MM.1S (cell line): ENCODE results near the gene MAP3K4.

Source experiments
- DNase-seq: peaks from one replicate; pipeline ENCODE4 v3.0.0-alpha.2; 2015
- H2AFZ ChIP-seq: fragments of 300-600 bp; sonication (generic); 2 replicates; pipeline ENCODE4 v1.6.0; 2016; ENCODE audit warnings: antibody characterized with exemption, low read length
- H3F3A ChIP-seq: fragments of 300-600 bp; sonication (generic); 2 replicates; pipeline ENCODE4 v1.6.1; 2016; ENCODE audit warnings: mild to moderate bottlenecking, antibody characterized with exemption, low read length, moderate library complexity, mixed read lengths; ENCODE audit not compliant: insufficient read depth
- H3K27ac ChIP-seq: fragments of 300-600 bp; sonication (generic); 2 replicates; pipeline ENCODE4 v1.5.1; 2016; ENCODE audit warnings: mild to moderate bottlenecking, low read length
- H3K27me3 ChIP-seq: fragments of 300-600 bp; sonication (generic); replicated peaks from 2 replicates; pipeline ENCODE4 v1.6.0; 2016; ENCODE audit warnings: low read length; ENCODE audit not compliant: insufficient read depth
- H3K36me3 ChIP-seq: fragments of 300-600 bp; sonication (generic); replicated peaks from 2 replicates; pipeline ENCODE4 v1.6.1; 2016; ENCODE audit warnings: mild to moderate bottlenecking, low read length, mixed read lengths; ENCODE audit not compliant: insufficient read depth
- H3K4me1 ChIP-seq: fragments of 300-600 bp; sonication (generic); 2 replicates; pipeline ENCODE4 v1.6.1; 2016; ENCODE audit warnings: low read length, mixed read lengths
- H3K4me2 ChIP-seq: fragments of 300-600 bp; sonication (generic); 2 replicates; pipeline ENCODE4 v1.6.0; 2016; ENCODE audit warnings: low read depth, low read length
- H3K4me3 ChIP-seq: fragments of 300-600 bp; sonication (generic); 2 replicates; pipeline ENCODE4 v1.5.1; 2016; ENCODE audit warnings: low read length, mixed read lengths
- H3K79me2 ChIP-seq: fragments of 300-600 bp; sonication (generic); 2 replicates; pipeline ENCODE4 v1.6.1; 2016; ENCODE audit warnings: mixed run types, low read length, mixed read lengths
- H3K9ac ChIP-seq: fragments of 300-600 bp; sonication (generic); 2 replicates; pipeline ENCODE4 v1.6.1; 2016; ENCODE audit warnings: low read length, mixed read lengths
- H3K9me2 ChIP-seq: fragments of 300-600 bp; sonication (generic); replicated peaks from 2 replicates; pipeline ENCODE4 v1.6.1; 2016; ENCODE audit warnings: mild to moderate bottlenecking, low read length, mixed read lengths; ENCODE audit not compliant: insufficient read depth
- H3K9me3 ChIP-seq: fragments of 300-600 bp; sonication (generic); replicated peaks from 2 replicates; pipeline ENCODE4 v1.6.1; 2016; ENCODE audit warnings: mild to moderate bottlenecking, low read length, mixed read lengths; ENCODE audit not compliant: insufficient read depth
- H4K20me1 ChIP-seq: fragments of 300-600 bp; sonication (generic); 2 replicates; pipeline ENCODE4 v1.6.1; 2016; ENCODE audit warnings: mild to moderate bottlenecking, low read length, moderate library complexity, mixed read lengths; ENCODE audit not compliant: insufficient read depth
- CTCF ChIP-seq: fragments of 300-600 bp; sonication (generic); IDR thresholded peaks from 2 replicates; pipeline ENCODE4 v1.5.1; 2016; ENCODE audit warnings: antibody characterized with exemption, low read length, mixed read lengths
- EZH2 ChIP-seq: fragments of 300-600 bp; sonication (generic); optimal IDR thresholded peaks from 2 replicates; pipeline ENCODE3; 2017; ENCODE audit warnings: low read depth, mild to moderate bottlenecking, antibody characterized with exemption, low read length, mixed read lengths
- EZH2phosphoT487 ChIP-seq: fragments of 300-600 bp; sonication (generic); IDR thresholded peaks from 2 replicates; pipeline ENCODE4 v1.6.1; 2018; ENCODE audit warnings: antibody characterized with exemption, low read length

MAP3K4 gene

GRCh38 chr6:161058741-161059140, 67.2 kb downstream of the MAP3K4 start:
- 0 out of 2 replicates have a peak, but pooled peaks cover 3% of the 10 kb centered on the region for H3K79me2 ChIP-seq
- no peaks in the 10 kb centered on the region for H4K20me1 ChIP-seq
- H3K4me2 ChIP-seq, result no peak overlapping the region
- no peak overlapping the region for H3K4me3 ChIP-seq
- H3K27ac ChIP-seq, result no peak overlapping the region
- no peaks in the 10 kb centered on the region for H3K9me3 ChIP-seq
- no peak for TF ChIP-seq CTCF
- TF ChIP-seq EZH2, result no peak
- TF ChIP-seq EZH2phosphoT487, result no peak
- H2AFZ ChIP-seq, result no peak overlapping the region
- H3K36me3 ChIP-seq, result no peaks in the 10 kb centered on the region
- H3F3A ChIP-seq, result no peaks in the 10 kb centered on the region
- no peaks in the 10 kb centered on the region for H3K4me1 ChIP-seq
- no peak for DNase-seq
- no peaks in the 10 kb centered on the region for H3K27me3 ChIP-seq
- no peaks in the 10 kb centered on the region for H3K9me2 ChIP-seq
- no peak overlapping the region for H3K9ac ChIP-seq

DNA sequence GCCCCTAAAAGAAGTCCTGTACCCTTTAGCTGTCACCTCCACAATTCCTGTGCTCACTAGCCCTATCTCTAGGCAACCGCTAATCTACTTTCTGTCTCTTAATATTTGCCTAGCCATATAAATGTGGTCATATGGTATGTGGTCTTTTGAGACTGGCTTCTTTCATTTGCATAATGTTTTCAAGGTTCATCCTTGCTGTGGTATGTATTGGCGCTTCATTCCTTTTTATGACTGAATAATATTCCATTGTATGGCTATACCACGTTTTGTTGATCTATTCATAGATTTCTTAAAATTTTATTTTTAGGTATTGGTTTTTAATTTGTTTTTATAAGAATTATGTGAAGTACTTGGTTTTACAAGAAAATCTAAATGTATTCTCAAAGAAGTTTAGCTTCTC, 70.0 kb downstream of the MAP3K4 start:
- Histone ChIP-seq H3K4me2 (no peak overlapping the region), H3K27ac (no peak overlapping the region), H3F3A (no peaks in the 10 kb centered on the region), H4K20me1 (no peaks in the 10 kb centered on the region), H3K9me2 (no peaks in the 10 kb centered on the region), H3K36me3 (no peaks in the 10 kb centered on the region), H3K79me2 (no peaks in the 10 kb centered on the region), H3K9me3 (no peaks in the 10 kb centered on the region), H3K9ac (no peak overlapping the region), H3K4me1 (no peaks in the 10 kb centered on the region), H3K27me3 (no peaks in the 10 kb centered on the region), H3K4me3 (no peak overlapping the region), H2AFZ (no peak overlapping the region)
- no peak for TF ChIP-seq EZH2phosphoT487
- TF ChIP-seq CTCF, result no peak
- no peak for TF ChIP-seq EZH2
- no peak for DNase-seq

GRCh38 chr6:161064915-161065314, 73.3 kb downstream of the MAP3K4 start:
- TF ChIP-seq EZH2, result no peak
- no peak for TF ChIP-seq EZH2phosphoT487
- TF ChIP-seq CTCF, result no peak
- Histone ChIP-seq H3K79me2 (no peaks in the 10 kb centered on the region), H3K36me3 (no peaks in the 10 kb centered on the region), H3K9me3 (no peaks in the 10 kb centered on the region), H3K4me3 (no peak overlapping the region), H3K27ac (no peak overlapping the region), H3K4me2 (no peak overlapping the region), H3K27me3 (no peaks in the 10 kb centered on the region), H3K9me2 (no peaks in the 10 kb centered on the region), H3K4me1 (no peaks in the 10 kb centered on the region), H3F3A (no peaks in the 10 kb centered on the region), H4K20me1 (no peaks in the 10 kb centered on the region), H3K9ac (no peak overlapping the region), H2AFZ (no peak overlapping the region)
- no peak for DNase-seq
